GM21360 (cell line): Measurements from ENCODE around the gene DPF3.
"Not testable (repeated sequence)": the region's sequence is repeated elsewhere in the genome, so short reads cannot be mapped to it uniquely, and the experiment has no call there.

ENCODE experiments used
- ATAC-seq: cut with Tn5 transposase; IDR thresholded peaks from one replicate; pipeline ENCODE4 v1.9.1; 2021; ENCODE audit warnings: mild to moderate bottlenecking, moderate library complexity; ENCODE audit not compliant: unreplicated experiment

DPF3 gene

GRCh38 chr14:72881543-72881942 lies 12.4 kb downstream of the DPF3 start:
- ATAC-seq = no peak

DNA sequence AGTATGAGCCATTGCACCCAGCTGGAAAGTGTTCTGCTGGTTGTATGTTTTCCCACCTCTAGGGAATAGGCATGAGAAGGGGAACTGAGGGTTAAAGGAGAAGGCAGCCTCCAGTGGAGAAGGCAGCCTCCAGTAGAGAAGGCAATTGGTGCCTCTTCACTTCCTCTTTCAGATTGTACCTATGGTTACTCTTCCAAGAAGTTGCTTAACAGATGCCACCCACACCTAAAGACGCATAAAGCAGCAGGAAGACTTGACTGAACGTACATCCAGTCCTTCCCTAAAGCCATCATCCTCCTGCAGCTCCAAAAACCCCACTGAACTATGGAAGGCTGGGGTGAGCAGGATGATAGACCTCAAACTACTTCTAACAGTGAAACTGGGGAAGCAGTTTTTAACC lies 13.1 kb downstream of the DPF3 start:
- no peak for ATAC-seq

- ATAC-seq = no peak
Measured at GRCh38 chr14:72880164-72880563, 13.7 kb downstream of the DPF3 start.

- ATAC-seq = no peak
Measured at GRCh38 chr14:72879431-72879830, 14.5 kb downstream of the DPF3 start.

DNA sequence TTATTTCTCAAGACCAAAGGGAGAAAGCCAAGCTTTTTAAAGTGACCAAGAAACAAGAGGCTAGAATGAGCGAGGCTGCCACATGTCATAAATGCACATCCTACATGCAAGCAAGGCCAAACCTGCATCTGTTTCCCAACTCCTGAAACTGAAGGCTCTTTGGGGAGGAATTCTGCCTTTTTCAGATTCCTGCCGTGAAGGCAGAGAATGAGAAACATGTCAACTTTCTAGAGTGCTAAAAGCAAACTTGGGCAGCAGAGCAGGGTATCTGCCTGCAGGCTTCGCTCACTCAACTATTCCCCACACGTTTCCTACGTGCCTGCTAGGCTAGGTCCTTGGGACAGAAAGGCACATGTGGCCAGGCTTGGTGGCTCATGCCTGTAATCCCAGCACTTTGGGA lies 15.2 kb downstream of the DPF3 start:
- ATAC-seq = no peak

GRCh38 chr14:72876710-72877063 lies 17.2 kb downstream of the DPF3 start:
- ATAC-seq = no peak

DNA sequence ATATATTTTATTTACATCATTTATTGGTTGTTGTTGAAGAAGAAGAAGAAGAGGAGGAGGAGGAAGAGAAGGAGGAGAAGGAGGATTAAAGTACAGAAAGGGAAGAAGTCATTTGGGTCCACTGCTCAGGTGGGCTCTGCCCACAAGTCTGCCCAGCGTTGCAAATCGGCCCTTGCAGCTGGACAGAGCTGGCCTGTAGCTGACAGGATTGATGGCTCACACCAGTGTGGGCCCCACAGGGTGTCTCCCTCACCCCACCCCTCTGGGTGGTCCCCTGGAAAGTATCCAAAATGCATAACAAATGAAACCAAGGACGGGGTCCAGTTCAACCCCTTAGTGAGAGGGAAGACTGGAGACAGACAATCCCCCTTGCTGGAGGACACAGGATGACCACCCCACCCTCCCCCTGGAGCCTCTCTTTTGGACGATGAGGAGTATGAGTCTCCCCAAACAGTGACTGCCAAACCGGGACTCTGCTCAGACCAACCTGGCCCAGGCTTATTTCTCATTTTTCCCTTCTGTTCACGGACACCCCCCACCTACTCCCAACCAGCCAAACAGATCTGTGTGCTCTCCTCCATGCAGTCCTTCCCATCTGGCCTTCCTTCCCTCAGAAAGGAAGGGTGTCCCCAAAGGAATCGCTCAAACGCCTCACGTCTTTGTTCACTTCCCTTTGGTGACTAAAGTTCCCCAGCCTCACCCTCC lies 17.7 kb downstream of the DPF3 start:
- no peak for ATAC-seq

- not testable (repeated sequence) for ATAC-seq
Measured at GRCh38 chr14:72870878-72871277, 23.0 kb downstream of the DPF3 start.

DNA sequence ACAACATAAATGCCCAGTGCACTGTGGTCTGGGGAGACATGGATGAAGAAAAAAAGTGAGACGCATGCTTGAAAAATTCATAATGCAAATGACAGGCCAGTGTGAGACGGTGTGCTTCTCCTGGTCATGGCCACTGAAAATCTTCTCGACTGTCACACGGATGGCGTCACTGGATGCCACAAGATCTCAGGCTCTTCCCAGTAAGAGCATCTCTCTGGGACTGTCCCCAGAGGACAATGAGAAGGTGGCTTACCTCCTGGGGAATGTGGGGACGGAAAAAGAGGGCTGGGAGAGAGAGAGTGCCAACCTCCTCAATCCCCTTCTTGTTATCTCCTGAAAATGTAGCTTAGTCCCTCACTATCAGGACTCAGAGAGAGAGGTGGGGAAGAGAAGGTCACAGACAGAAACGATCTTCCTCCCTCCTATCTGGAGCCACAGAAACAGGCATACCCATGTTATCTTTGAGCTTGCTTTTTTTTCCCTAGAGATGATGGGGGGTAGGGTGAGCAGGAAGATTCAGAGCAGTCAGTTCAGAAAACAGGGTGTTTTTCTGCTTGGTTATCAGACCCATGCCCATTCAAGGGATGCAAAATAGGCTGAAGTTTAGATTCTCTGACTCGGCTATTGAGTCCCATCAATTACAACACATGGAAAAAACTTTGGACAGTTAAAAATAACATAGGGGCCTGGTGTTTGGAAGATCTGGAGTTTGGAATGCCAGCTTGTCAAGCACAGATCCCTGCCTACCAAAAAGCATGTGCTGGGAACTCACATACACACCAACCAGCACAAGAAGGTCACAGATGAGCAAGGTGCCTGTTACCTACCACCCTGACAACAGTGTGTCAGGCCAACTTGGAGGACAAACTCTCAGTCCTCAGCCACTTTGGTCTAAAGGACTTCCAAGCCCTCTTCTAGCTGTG lies 24.2 kb downstream of the DPF3 start:
- no peak for ATAC-seq

DNA sequence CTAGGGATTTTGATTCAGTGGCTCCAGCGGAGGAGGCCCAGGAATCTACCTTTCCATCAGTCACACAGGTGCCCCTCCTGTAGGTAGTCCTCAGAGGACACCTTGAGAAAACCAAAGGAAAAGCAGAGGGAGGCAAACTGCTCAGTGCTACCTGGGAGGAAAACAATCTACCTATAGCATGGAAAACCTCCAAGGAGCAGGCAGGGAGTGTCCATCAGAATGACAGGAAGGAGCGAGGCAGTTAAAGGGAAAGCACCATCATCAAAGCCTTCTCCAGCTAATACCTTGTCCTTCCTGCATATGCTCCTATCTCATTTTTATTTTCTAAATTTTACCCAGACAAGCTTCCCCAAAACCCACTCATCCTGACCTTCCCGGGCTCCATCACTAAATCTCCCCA lies 25.4 kb downstream of the DPF3 start:
- no peak for ATAC-seq

DNA sequence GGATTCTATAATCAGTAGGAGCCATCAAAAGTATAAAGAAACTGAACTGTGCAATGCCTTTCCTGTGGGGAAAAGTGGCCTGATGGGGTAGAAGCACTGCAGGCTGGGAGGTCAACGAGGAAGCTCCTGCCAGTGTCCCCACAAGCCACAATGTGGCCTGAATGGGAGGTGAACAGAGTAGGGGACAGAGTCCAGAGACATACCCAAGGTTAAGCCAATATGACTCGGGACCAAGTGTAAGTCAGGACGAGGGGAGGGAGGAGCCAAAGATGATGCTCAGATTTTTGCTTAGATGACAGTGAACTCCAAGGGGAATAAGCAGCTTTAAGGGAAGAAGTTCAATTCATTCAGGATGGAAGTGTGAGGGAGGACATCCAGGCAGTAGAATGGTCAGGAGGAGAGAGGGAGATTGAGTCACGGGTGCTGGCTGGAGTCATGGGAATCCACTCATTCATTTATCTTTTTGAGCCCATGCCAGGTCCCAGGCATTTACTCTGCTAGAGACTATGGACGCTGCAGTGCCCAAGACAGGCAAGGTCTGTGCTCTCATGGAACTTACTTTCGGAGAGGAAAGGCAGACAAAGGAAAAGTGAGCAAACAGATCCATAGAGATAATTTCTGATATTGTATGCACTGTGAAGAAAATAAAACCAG lies 29.1 kb downstream of the DPF3 start:
- no peak for ATAC-seq

DNA sequence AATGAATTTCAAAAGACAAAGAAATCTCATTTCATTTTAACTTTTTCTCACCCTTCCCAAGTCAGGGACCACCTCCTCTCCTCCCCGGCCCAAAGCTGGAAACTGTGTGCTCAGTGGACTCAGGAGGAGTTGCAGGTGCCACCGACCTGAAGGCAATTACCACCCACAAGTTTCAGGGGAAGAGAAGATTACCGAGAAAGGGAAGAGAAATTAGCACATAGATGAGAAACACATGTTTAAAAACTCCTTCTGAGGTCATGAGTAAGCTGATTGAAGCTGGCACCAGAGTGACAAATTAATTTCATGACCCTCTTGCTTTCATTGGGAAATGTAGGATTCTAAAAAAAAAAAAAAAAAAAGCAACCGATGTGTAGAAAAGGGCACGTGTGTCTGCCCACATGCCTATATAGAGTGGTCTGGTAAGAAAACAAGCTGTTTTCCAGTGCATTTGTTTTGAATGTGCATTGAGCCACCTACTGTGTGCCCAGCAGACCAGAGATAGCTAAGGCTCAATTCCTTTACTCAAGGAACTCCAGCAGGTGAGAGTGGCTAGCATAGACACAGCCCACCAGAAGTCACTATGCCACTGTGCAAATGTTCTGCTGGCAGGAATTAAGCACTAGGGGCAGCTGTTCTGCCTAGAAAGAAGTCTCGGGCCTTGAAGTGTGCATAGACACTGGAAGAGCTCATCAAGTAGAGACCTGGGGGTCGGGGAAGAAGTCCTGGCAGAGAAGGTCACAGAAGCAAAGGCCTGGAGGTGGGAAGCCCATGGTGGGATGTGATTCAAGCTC lies 30.5 kb downstream of the DPF3 start:
- no peak for ATAC-seq

- ATAC-seq = no peak
Measured at GRCh38 chr14:72856530-72857266, 37.2 kb downstream of the DPF3 start.

DNA sequence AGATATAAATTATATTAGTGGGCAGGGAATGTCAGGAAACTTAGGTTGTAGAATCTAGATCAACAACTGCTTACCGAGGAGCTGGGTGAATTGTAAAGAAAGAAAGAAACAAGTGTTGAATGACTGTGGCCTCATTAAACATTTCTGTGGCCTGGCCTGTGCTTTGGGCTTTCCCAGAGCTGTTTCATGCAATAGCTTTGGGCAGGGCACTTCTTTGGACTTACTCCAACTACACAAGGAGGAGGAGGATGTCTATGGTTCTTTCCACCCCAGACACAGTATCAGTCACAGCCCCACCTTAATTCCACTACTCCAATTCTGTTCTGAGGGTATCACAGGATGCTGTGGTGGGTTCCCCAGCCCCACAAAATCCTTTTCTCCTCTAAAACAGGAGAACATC lies 38.0 kb downstream of the DPF3 start:
- no peak for ATAC-seq

DNA sequence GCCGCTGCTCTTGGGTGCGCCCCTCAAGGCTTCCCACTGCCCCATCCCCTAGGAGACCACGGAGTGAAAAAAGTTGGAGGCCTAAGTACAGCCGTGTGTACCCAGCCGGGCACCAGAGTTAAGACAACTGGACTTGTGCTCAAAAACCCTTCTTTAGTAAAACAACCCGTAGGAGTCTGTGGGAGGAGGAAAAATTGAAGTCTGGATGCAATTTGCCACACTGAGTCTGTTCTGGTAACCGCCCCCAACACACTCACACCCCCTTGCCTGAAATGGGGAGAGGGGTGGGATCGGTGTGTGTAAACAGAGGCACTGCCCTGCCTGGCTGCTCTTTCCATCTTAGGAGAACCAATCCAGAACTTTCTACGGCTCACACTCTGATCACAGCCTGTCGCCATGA lies 41.7 kb downstream of the DPF3 start:
- ATAC-seq = no peak

GRCh38 chr14:72851635-72852034 lies 42.3 kb downstream of the DPF3 start:
- ATAC-seq = no peak

GRCh38 chr14:72850360-72850759 lies 43.5 kb downstream of the DPF3 start:
- ATAC-seq = no peak

DNA sequence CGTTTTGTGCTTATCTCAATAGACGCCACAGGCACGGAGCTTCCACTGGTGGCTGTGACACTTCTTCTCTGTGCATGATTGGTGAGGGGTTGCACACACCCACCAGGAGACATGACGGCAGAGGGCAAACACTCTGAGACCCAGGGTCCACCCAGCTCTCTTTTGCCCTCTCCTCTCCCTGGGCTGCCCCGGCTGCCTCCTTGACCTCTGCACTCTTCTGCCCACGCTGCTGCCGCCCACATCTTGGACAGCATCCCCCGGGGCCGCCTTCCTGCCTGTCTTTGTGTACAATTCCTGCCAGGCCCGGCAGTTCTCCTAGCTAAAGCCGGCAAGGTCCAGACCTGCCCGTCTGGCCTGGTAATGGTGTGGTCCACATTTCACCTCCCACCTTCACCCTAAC lies 44.7 kb downstream of the DPF3 start:
- no peak for ATAC-seq

DNA sequence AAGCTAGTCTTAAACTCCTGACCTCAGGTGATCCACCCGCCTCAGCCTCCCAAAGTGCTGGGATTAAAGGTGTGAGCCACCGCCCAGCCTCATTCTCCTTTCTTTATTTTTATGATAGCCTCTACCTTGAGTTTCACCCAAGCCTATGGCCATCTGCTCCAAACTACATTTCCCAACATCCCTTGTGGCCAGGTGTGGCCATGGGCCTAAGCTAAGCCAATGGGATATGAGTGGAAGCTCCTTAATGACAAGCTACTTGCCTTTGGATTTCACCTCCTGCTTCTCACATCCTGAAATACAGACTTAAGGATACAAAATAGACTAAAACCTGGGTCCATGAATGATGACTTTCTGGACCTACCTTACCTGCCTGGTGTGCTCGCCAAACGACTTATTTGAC lies 46.2 kb downstream of the DPF3 start:
- no peak for ATAC-seq

DNA sequence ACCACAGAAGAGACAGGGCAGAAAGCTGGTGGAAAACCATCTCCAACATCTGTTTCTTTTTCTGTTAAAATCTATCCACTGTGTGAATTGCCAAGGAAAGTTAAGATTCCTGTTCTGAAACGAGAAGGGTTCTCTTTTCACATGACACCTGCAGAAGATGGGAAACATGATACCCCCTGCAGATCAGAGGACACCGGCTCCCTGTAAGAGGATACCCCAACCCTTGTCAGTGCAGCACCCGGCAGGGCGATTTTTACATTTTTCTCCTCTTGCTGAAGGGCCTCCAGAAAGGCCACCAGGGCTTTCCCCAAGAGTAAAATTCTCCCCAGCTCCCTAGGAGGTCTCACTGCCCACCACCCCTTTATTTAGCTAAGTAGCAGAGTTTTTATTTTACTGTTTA lies 48.2 kb downstream of the DPF3 start:
- ATAC-seq = no peak
